ENCODE data around the gene CCDC32.

- TF ChIP-seq ATOH8 (CRISPR knock-in tag; IDR thresholded peaks at IDR 0.05; ENCODE audit: low read depth) (no peak), CTCF (IDR thresholded peaks at IDR 0.05) (no peak), HOXA7 (CRISPR knock-in tag; IDR thresholded peaks at IDR 0.05) (no peak), MAFK (IDR thresholded peaks at IDR 0.05; ENCODE audit: partially characterized antibody) (no peak), PHF8 (IDR thresholded peaks at IDR 0.05; ENCODE audit: borderline replicate concordance, low read depth) (no peak), SREBF2 (IDR thresholded peaks at IDR 0.05) (no peak), HMGXB4 (CRISPR knock-in tag; IDR thresholded peaks at IDR 0.05; ENCODE audit: borderline replicate concordance) (no peak), ZFP36 (IDR thresholded peaks at IDR 0.05; ENCODE audit: borderline replicate concordance, partially characterized antibody) (no peak), CHD2 (IDR thresholded peaks at IDR 0.05; ENCODE audit: low read length, partially characterized antibody) (no peak), ZC3H11A (IDR thresholded peaks at IDR 0.05) (no peak), ZSCAN20 (CRISPR knock-in tag; IDR thresholded peaks at IDR 0.05) (no peak)
Measured at GRCh38 chr15:40558952-40559742, 5.7 kb downstream of the CCDC32 start.

Measured in A549 (cell line).